HG03439 (cell line): ENCODE data around the gene INPP5E.
A peak's percentile ranks its signal among the peaks of the same experiment; 100 is the strongest.
"Not testable (repeated sequence)": the region's sequence is repeated elsewhere in the genome, so short reads cannot be mapped to it uniquely, and the experiment has no call there.

Experiments
- ATAC-seq: cut with Tn5 transposase; IDR thresholded peaks from one replicate; pipeline ENCODE4 v1.9.1; 2021; ENCODE audit warnings: mild to moderate bottlenecking, moderate library complexity; ENCODE audit not compliant: unreplicated experiment

INPP5E gene

DNA sequence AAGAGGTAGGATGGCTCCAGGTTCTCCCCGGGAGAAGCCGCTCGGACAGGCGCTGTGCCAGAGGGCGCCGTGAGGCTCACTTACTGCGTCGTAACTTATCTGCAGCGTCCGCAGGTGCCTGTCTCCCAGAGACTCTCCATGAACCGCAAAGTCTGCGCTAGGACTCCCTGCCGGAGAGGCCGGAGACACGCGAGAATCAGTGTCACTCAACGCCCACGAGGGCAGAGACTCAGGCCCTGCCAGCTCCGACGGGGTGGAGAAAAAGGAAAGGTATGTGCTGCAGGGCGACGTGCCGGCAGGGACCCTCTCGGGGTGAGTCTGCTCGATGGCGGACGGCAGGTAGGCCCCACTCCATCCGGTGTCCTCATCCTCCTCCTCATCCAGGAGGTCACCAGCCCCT is 32.6 kb downstream of the INPP5E start:
- not testable (repeated sequence) for ATAC-seq

GRCh38 chr9:136405904-136406303 is 33.7 kb downstream of the INPP5E start:
- not testable (repeated sequence) for ATAC-seq

DNA sequence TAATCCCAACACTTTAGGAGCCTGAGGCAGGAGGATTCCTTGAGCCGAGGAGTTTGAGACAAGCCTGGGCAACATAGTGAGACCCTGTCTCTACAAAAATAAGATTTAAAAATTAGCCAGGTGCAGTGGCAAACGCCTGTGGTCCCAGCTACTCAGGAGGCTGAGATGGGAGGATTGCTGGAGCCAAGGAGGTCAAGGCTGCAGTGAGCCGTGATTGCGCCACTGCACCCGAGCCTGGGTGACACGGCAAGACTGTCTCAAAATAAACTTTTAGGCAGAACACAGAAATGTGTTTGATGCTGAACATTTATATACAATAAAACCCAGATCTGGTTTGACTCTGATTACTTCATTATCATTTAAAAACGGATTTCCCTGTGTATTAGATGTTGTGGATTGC is 34.2 kb downstream of the INPP5E start:
- ATAC-seq = no peak

GRCh38 chr9:136404801-136405136 is 34.9 kb downstream of the INPP5E start:
- ATAC-seq = no peak

GRCh38 chr9:136403915-136404800 is 35.5 kb downstream of the INPP5E start:
- no peak for ATAC-seq

DNA sequence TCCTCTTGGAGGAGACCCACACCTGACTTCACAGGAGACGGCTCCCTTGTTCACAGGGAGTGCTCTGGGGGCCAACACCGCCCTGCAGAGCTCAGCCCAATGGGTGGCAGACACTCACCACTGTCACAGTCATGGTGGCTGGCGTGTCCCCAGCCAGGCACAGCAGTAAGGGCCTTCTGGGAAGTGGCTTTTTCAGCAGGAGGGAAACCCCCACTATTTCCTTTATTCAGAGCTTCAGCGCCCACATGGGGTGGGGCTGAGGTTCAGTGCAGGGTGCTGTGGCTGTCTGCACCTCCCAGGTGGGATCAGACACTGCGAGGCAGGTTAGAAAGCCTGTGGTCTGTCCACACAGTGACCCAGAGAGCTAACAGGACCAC is 36.1 kb downstream of the INPP5E start:
- peak; percentile 35 for ATAC-seq

- no peak for ATAC-seq
Measured at GRCh38 chr9:136402067-136402466, 37.6 kb downstream of the INPP5E start.

- ATAC-seq = no peak
Measured at GRCh38 chr9:136401173-136401922, 38.3 kb downstream of the INPP5E start.

- ATAC-seq = peak; percentile 61
Measured at GRCh38 chr9:136400038-136400834, 39.4 kb downstream of the INPP5E start, which contains the start of gene SNAPC4. Gene SNAPC4 (minus strand): TSS chr9:136400170. CDS start chr9:136398428, 1,742 bp downstream.

GRCh38 chr9:136399176-136400037 is 40.2 kb downstream of the INPP5E start:
- peak; percentile 29 for ATAC-seq

GRCh38 chr9:136398286-136398685 is 41.4 kb downstream of the INPP5E start:
- ATAC-seq = no peak

- ATAC-seq = no peak
Measured at GRCh38 chr9:136397643-136398042, 42.0 kb downstream of the INPP5E start.

DNA sequence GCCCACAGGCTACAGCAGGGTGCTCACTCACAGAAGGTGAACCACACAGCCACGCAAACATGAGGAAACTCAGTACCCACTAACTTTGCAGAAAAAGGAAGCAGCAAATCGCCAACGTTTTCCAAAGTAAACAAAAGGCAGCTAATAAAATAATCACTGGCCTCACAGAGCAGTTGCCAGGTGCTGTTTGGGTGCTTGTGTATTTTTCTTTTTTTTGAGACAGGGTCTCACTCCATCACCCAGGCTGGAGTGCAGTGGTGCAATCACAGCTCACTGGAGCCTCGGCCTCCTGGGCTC is 43.5 kb downstream of the INPP5E start:
- ATAC-seq = no peak

DNA sequence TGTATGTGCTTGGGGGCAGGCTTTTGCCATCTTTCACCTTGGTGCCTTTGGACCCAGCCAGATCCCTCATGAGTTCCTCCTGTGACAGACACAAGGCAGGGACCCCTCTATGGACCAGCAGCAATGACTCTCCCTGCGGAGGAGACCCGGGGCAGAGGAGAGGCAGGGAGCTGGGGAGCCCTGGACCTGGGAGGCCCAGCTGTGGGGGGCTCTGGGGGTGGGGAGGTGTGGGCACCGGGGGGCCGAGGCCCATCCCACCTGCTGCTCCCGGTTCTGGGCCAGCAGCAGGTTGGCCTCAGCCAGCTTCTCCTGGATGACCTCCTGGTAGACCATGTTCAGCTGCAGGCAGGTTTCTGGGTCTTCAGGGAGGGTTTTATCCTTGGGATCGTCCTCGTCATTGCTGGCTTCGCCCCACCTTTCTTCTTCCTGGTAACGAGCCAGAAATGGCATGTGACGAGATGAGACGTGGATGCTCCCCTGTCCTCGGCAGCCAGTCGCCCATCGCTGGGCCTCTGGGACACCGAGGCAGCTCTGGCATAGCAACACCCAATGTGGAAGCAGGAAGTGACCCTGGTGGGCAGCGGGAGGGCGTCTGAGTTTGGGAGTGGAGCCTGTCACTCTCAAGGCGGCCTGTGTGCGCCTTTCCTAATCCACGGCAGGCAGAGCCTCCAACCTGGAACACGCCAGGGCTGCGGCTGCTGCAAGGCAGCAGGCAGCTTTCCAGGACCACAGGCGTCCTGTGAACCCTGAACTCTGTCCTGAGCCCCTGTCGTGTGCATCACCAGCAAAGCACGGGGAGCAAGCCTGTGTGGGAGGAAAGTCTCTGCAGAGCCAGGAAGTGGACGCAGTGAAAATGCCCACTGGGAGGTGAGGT is 44.1 kb downstream of the INPP5E start:
- no peak for ATAC-seq

- ATAC-seq = no peak
Measured at GRCh38 chr9:136395020-136395340, 44.7 kb downstream of the INPP5E start.

GRCh38 chr9:136394312-136395019 is 45.2 kb downstream of the INPP5E start:
- ATAC-seq = no peak

DNA sequence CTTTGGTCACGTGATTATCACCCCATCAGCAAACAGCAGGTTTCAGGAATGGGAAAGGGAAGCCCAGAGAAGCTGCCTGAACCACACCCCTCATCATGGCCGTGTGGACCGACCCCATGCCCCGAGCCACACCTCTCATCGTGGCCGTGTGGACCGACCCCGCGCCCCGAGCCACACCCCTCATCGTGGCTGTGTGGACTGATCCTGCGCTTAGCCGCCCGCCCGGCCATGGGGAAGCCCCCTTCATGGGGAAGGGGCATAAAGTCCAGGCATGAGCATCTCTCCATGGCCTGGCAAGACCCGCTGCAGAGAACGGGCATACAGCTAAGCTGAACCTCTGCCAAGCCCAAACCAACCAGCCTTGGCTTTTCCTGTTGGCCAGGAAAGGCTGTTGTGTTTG is 46.1 kb downstream of the INPP5E start:
- ATAC-seq = no peak

GRCh38 chr9:136392538-136393449 is 46.9 kb downstream of the INPP5E start:
- ATAC-seq = no peak
